CD4-positive, alpha-beta T cell (primary cell): ENCODE data around the gene P2RX4. TPM values are rescaled to one million over a fixed set of nuclear protein-coding genes. Genes with fewer than 3 reads are reported as not detected.

ENCODE experiments used
- ATAC-seq: fragments of 200-7000 bp; cut with Tn5 transposase; one replicate; pipeline ENCODE4 v1.10.0; 2022; ENCODE audit warnings: mild to moderate bottlenecking; ENCODE audit not compliant: poor library complexity
- CTCF ChIA-PET: fragments of 350-600 bp; sonication (Branson Sonifier 250); formaldehyde crosslinking; loops from one replicate; lab custom pipeline; 2021; ENCODE audit warnings: antibody characterized with exemption, inconsistent platforms; lab: Charles Lee
- POLR2A ChIA-PET: fragments of 350-600 bp; sonication (Branson Sonifier 250); formaldehyde crosslinking; loops from one replicate; lab custom pipeline; 2021; ENCODE audit warnings: antibody characterized with exemption, inconsistent platforms; lab: Charles Lee
- DNase-seq, 14 experiments: peaks; one replicate each; pipeline ENCODE4 v3.0.0-alpha.2; 2013 to 2020; ENCODE audit warnings: mixed read lengths in 2 of 14
- H3K27ac ChIP-seq, 2 donors: one replicate each; pipeline versions ENCODE4 v1.5.1 to v1.7.0; 2013; ENCODE audit warnings: low read length in 2 of 2, low read depth in 1 of 2, mild to moderate bottlenecking in 1 of 2
- H3K27me3 ChIP-seq, 2 experiments: 1 replicate in 1 of 2; 2 replicates in 1 of 2; pipeline versions ENCODE4 v1.6.1 to v1.7.0; 2013; ENCODE audit warnings: low read length in 2 of 2, control low read depth in 1 of 2, mild to moderate bottlenecking in 1 of 2, moderate library complexity in 1 of 2; ENCODE audit not compliant: insufficient read depth in 2 of 2, control insufficient read depth in 1 of 2
- H3K36me3 ChIP-seq: one replicate; pipeline ENCODE4 v1.6.1; 2013; ENCODE audit warnings: low read length, control low read depth; ENCODE audit not compliant: insufficient read depth
- H3K4me1 ChIP-seq: one replicate; pipeline ENCODE4 v1.6.1; 2013; ENCODE audit warnings: low read length, control low read depth; ENCODE audit not compliant: insufficient read depth
- H3K4me3 ChIP-seq: one replicate; pipeline ENCODE4 v1.5.1; 2013; ENCODE audit warnings: mild to moderate bottlenecking, low read length, moderate library complexity
- H3K9me3 ChIP-seq, 2 experiments: 1 replicate in 1 of 2; 2 replicates in 1 of 2; pipeline versions ENCODE4 v1.6.1 to v1.7.0; 2013; ENCODE audit warnings: low read length in 2 of 2, mild to moderate bottlenecking in 2 of 2, control low read depth in 1 of 2, moderate library complexity in 1 of 2; ENCODE audit not compliant: control insufficient read depth in 1 of 2, insufficient read depth in 1 of 2
- H3K27ac Mint-ChIP-seq: one replicate; pipeline ENCODE4 v1.8.0; 2020; ENCODE audit warnings: mixed read lengths
- H3K27me3 Mint-ChIP-seq: one replicate; pipeline ENCODE4 v1.8.0; 2021; ENCODE audit warnings: mixed read lengths
- H3K36me3 Mint-ChIP-seq: one replicate; pipeline ENCODE4 v1.8.0; 2021; ENCODE audit warnings: low read depth, mixed read lengths
- H3K4me1 Mint-ChIP-seq: one replicate; pipeline ENCODE4 v1.8.0; 2021; ENCODE audit warnings: low read depth, mixed read lengths
- H3K4me3 Mint-ChIP-seq: one replicate; pipeline ENCODE4 v1.8.0; 2020; ENCODE audit warnings: mild to moderate bottlenecking, mixed read lengths
- H3K9me3 Mint-ChIP-seq: one replicate; pipeline ENCODE4 v1.8.0; 2020; ENCODE audit warnings: mixed read lengths
- CTCF ChIP-seq: fragments of 200-600 bp; IDR thresholded peaks from one replicate; pipeline ENCODE4 v1.8.0; 2022; ENCODE audit warnings: antibody characterized with exemption, mild to moderate bottlenecking
- intact Hi-C, 2 experiments: fragments of 100-400 bp; cut with DNase I in 1 of 2; cut with micrococcal nuclease in 1 of 2; formaldehyde crosslinking; loops; one replicate each; pipeline versions ENCODE4 v1.15.1 to v1.9.0; 2023 to 2025; cut with DNase I, micrococcal nuclease
- total RNA-seq, 174 experiments: library from RNA in 2 of 174; stranded (reverse) in 2 of 174; gene quantifications; one replicate each; pipeline ENCODE4 v1.2.3 and lab custom pipeline; 2021 to 2026

The P2RX4 gene
- total RNA-seq, 2 experiments from 2014 or later: 36.2 to 37.4 TPM

DNA sequence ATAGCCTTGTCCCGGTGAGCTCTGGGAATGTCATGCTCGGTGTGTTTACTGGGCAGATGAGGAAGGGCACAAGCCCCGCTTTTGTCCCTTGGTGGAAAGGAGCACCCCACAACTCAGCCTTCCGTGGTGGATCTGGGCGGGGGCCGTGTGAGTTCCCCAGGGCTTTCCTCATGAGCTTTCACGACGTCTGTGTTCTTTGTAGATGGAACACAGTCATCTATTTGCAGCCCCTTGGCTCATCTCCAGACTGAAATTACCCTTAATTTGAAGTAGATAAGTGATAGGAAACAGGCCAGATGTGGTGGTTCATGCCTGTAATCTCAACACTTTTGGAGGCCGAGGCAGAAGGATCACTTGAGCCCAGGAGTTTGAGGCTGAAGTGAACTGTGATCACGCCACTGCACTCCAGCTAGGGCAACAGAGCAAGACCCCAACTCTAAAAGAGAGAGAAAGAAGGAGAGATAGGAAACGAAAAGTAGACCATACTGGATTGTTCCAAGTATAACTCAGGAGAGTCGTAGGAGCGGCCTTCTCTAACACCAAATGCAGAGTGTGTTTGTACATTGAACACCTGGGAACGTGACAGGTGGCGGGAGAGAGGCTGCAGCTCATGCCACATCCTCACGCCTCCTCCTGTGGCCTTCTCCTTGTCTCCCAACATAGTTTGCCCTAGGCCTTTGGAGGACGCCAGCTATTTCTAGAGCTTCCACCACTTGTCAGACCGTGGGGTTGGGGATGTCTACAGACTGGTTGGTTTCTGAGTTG lies 8.8 kb downstream of the P2RX4 start:
- H3K27ac ChIP-seq: no peak overlapping the region
- TF ChIP-seq CTCF: no peak
- Mint-ChIP-seq H3K27me3 (no peaks in the 10 kb centered on the region), H3K4me3 (no peak overlapping the region), H3K4me1 (peaks cover 35% of the 10 kb centered on the region), H3K9me3 (no peaks in the 10 kb centered on the region), H3K27ac (peak overlapping the region; percentile 61), H3K36me3 (peaks cover 50% of the 10 kb centered on the region)
- no peak for DNase-seq
- peaks cover 35% of the 10 kb centered on the region for H3K4me1 ChIP-seq
- no peaks in the 10 kb centered on the region for H3K27me3 ChIP-seq
- intact Hi-C loops: no loop called here
- H3K9me3 ChIP-seq: no peaks in the 10 kb centered on the region
- ATAC-seq: no peak
- peaks cover 25% of the 10 kb centered on the region for H3K36me3 ChIP-seq
- ChIA-PET POLR2A (interaction anchor here (0.8 to 1.5 kb wide), 2 partner anchors 8 to 20 kb away, joined by 4 to 6 read pairs; no protein-coding TSS in a partner anchor), CTCF (no interaction called here)
- H3K4me3 ChIP-seq: no peak overlapping the region

DNA sequence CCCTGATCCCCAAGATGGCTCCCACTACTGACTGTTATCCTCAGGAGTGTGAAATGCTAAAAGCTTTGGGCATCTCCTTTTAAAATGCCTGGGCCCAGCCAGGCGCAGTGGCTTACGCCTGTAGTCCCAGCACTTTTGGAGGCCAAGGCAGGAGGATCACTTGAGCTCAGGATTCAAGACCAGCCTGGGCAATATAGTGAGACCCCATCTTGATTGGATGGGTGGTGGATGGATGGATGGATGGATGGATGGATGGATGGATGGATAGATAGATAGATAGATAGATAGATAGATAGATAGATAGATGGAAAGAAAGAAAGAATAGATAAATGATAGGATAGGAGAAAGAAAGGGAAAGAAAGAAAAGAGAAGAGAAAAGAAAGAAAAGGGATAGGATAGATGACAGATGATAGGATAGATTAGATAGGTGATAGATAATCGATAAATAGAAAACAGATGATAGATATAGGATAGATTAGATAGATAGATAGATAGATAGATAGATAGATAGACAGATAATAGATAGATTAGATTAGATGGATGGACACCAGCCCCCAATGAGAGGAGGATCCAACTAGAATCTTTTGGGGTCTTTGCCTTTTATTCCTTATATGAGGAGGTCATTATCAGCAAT lies 9.5 kb downstream of the P2RX4 start:
- peaks cover 37% of the 10 kb centered on the region for H3K4me1 ChIP-seq
- H3K9me3 ChIP-seq: no peaks in the 10 kb centered on the region
- no peak overlapping the region for H3K27ac ChIP-seq
- no peak for TF ChIP-seq CTCF
- H3K27ac Mint-ChIP-seq: peak overlapping the region; percentile 64
- no peak overlapping the region for H3K4me3 ChIP-seq
- intact Hi-C loops: no loop called here
- H3K4me3 Mint-ChIP-seq: no peak overlapping the region
- peaks cover 37% of the 10 kb centered on the region for H3K4me1 Mint-ChIP-seq
- ChIA-PET POLR2A (no interaction called here), CTCF (no interaction called here)
- ATAC-seq (no peak), DNase-seq (no peak)
- no peaks in the 10 kb centered on the region for H3K27me3 Mint-ChIP-seq
- peaks cover 49% of the 10 kb centered on the region for H3K36me3 Mint-ChIP-seq
- H3K9me3 Mint-ChIP-seq: no peaks in the 10 kb centered on the region
- H3K27me3 ChIP-seq: no peaks in the 10 kb centered on the region
- peaks cover 23% of the 10 kb centered on the region for H3K36me3 ChIP-seq

- peak overlapping the region; percentile 88 for H3K27ac Mint-ChIP-seq
Measured at GRCh38 chr12:121222847-121223246, 12.9 kb downstream of the P2RX4 start.

More at GRCh38 chr12:121222847-121223246, 12.9 kb downstream of the P2RX4 start:
- DNase-seq (peak in 3 of 14 experiments; percentile 38 to 48 (median 47)), ATAC-seq (peak; percentile 5)
- H3K4me1 Mint-ChIP-seq: peaks cover 47% of the 10 kb centered on the region
- Histone ChIP-seq H3K27me3 (no peaks in the 10 kb centered on the region), H3K4me3 (no peak overlapping the region), H3K36me3 (peaks cover 21% of the 10 kb centered on the region), H3K27ac (peak overlapping the region; percentile 48 to 79), H3K4me1 (peaks cover 57% of the 10 kb centered on the region), H3K9me3 (no peaks in the 10 kb centered on the region)
- peaks cover 47% of the 10 kb centered on the region for H3K36me3 Mint-ChIP-seq
- H3K4me3 Mint-ChIP-seq: peak overlapping the region; percentile 42
- H3K27me3 Mint-ChIP-seq: no peaks in the 10 kb centered on the region
- intact Hi-C loops: loop anchor here (5.0 to 10.0 kb wide), 2 partner anchors 91 to 108 kb away; partner anchors contain the start of gene P2RX7 (in 1 of the 2)
- ChIA-PET CTCF (no interaction called here), POLR2A (interaction anchor here (1.1 to 1.4 kb wide), 4 partner anchors 9 to 90 kb away, joined by 3 to 6 read pairs (median 3); partner anchors contain the start of gene P2RX7)
- no peaks in the 10 kb centered on the region for H3K9me3 Mint-ChIP-seq
- no peak for TF ChIP-seq CTCF
